ENCODE results near the gene RPP14.
"Not testable (repeated sequence)": the region's sequence is repeated elsewhere in the genome, so short reads cannot be mapped to it uniquely, and the experiment has no call there.

Gene RPP14

DNA sequence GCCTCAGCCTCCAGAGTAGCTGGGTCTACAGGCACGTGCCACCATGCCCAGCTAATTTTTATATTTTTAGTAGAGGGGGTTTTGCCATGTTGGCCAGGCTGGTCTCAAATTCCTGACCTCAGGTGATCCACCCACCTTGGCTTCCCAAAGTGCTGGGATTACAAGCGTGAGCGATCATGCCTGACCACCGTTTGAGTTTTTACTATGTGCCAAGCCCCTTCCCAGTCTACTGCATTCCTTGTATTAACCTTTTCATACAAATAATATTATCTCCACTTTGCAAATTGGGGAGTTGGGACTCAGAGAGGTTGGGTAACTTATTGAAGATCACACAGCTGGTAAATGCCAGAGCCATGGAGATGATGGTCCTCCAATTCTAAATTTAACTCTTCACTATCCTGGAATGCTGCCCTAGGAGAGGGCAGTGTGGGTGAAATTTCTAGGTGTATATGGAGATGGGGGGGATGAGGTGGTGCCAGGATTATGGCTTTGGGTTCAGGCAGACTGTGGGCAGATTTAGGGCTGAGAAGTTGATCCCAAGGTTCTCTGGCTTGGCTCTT is 25.6 kb downstream of the RPP14 start:
- no peak for DNase-seq (ENCODE audit: low read depth)

DNA sequence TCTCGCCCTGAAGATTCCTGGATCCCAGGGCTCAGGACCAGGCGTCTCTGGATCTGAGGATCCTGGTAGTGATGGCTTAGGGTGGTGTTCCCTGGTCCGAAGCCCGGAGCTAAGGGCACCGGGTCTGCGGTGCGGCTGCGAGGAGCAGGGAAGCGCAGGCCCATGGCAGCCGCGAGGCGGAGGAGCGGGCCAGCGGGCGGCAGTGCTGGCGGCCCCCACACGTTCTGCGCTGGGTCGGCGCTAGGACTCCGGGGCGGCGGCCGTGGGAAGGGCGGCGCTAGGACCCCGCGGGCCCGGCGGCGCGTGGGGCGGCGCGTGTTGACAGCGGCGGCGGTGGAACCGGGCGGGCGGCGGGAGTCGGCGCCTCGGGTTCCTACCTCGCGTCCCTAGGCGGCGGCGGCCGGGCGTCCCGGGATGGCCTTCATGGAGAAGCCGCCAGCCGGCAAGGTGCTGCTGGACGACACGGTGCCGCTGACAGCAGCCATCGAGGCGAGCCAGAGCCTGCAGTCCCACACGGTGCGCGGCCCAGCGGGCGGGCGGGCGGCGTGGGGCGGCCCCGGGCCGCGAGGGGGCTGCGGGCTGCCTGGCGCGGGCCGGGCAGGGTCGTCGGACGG is 26.6 kb downstream of the RPP14 start, which contains the start of gene PXK:
Gene PXK (plus strand): TSS at position 318 of the 614 bp plus-strand sequence. CDS start 97 bp downstream, at position 415.
- DNase-seq (ENCODE audit: low read depth) = peak; percentile 75

DNA sequence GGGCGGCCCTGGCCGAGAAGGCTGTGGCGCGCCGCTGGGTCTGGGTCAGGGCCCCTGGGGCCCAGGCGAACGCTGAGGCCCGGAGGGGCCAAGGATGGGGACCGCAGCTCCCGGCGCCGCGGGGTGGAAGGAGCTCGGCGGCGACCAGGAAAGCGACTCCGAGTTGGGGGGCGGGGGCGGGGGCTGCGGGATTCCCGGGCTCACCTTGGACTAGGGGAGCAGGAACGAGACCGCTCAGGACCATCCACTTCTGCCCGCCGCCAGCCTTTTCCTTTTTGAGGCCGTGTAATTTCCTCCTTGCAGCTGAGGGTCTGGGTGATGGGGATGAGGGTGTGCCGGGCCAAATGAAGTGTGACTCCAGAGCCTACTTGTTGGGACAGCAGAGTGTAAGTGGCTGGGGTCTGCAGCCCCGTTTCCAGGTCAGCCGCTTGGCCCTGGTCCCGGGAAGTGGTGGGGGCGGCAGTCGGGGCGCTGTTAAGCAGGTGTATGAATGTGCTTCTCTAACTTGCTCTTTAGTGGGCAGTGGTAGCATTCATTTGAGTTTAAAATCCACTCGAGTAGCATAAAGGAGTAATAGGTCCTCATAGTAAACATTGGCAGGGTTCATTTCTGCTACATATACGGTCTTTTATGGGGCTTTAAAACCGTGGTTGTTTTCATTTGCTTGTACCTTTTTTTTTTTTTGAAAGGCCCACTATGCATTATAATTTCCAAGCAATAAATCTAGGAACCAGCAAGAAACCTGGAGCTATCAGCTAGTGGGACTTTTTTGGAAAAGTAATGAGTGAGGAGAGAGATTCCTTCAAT is 27.4 kb downstream of the RPP14 start:
- DNase-seq (ENCODE audit: low read depth) = peak; percentile 13

DNA sequence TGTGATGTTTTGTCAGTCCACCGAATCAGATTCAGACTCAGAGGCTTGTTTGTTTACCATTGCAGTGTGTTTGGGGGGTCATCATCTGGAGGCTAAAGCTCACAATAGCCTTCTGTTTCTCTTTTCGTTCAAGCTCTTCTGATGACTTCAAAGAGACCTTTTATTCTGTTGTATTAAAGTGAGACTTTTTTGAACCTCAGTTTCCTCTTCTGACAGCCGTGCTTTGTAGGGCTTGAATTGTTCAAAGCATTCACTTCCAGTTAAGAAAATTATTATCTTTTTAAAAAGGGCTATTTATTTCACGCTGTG is 27.9 kb downstream of the RPP14 start:
- no peak for DNase-seq (ENCODE audit: low read depth)

DNA sequence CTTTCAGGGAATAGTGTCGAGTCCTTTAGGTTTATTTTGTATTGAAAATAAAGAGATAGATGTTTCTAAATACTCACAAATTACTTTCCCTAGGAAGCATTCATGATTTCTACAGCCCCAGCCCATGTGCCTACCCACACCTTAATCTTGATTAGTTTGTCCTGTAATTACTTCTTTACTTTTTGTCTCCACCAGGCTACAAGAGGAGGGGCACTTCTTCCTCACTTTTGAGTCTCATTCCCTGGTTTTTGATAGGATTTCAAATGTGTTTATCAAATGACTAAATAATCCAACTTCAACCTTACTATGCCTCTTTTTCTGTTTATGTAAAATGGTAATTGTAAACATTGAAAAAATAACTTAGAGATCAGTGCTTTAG is 28.4 kb downstream of the RPP14 start:
- no peak for DNase-seq (ENCODE audit: low read depth)

DNA sequence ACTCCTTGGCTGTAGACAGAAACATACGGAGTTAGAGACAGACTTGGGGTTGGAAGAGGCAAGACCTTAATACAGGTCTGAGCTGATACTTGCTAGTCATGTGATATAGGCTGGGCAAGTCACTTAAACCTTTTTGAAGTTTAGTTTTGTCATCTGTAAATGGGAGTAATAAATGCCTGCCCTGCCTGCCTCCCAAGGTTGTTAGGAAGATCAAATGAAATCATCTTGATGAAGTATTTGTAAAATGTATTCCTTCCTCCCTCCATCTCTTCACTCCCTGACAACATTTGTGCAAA is 29.6 kb downstream of the RPP14 start:
- no peak for DNase-seq (ENCODE audit: low read depth)

DNA sequence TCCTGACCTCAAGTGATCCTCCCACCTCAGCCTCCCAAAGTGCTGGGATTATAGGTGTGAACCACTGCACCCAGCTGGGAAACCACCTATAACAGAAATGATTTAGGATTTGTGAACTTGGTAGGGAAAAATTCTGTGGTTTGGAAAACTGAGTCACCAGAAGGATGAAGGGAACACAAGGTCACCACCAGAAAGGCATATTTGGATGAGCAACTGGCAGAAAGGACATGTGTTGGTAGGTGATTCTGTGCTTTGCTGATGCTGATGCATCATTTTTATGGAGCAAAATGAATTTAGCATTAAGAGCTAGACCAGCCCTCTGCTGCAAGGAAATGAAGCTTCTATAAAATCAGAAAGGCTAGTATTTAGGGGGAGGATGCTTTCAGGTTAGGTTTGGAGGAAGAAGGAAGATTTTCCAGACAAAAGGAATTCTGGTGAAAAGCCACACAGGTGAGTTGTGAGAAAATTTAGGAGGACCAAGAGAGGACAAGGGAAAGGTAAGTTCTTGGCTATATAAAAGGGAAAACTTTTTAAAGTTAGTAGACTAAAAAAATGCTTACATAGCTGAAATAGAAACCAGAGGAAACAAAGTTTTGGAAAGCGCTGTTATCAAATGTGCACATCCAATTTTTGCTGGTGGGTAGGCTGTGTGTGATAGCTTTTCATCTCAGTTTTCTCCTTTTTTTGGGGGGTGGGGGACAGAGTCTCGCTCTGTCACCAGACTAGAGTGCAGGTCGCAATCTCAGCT is 30.3 kb downstream of the RPP14 start:
- no peak for DNase-seq (ENCODE audit: low read depth)

DNA sequence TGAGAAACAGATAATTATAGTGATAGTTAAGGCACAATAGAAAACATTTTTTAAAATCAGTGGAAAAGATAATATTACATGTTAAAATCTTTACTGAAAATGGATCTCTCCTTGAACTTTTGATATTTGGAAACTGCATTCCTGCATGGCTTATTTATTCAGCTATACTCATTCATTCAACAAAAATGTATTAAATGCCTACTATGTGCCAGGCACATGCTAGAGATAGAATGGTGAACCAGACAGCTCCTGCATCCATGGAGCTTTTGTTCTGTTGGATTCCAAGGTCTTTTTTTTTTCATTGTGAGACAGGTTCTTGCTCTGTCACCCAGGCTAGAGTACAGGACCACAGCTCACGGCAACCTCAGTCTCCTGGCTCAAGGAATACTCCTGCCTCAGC is 31.1 kb downstream of the RPP14 start:
- no peak for DNase-seq (ENCODE audit: low read depth)

DNA sequence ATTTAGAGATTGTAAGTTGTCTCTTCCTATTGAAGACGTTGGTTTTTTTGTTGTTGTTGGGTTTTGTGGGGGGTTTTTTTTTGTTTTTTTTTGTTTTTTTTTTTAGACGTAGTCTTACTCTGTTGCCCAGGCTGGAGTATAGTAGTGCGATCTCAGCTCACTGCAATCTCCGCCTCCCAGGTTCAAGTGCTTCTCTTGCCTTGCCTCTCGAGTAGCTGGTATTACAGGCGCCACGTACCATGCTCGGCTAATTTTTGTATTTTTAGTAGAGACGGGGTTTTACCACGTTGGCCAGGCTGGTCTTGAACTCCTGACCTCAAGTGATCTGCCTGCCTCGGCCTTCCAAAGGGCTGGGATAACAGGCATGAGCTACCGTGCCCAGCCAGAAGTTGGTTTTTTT is 33.1 kb downstream of the RPP14 start:
- not testable (repeated sequence) for DNase-seq (ENCODE audit: low read depth)

DNA sequence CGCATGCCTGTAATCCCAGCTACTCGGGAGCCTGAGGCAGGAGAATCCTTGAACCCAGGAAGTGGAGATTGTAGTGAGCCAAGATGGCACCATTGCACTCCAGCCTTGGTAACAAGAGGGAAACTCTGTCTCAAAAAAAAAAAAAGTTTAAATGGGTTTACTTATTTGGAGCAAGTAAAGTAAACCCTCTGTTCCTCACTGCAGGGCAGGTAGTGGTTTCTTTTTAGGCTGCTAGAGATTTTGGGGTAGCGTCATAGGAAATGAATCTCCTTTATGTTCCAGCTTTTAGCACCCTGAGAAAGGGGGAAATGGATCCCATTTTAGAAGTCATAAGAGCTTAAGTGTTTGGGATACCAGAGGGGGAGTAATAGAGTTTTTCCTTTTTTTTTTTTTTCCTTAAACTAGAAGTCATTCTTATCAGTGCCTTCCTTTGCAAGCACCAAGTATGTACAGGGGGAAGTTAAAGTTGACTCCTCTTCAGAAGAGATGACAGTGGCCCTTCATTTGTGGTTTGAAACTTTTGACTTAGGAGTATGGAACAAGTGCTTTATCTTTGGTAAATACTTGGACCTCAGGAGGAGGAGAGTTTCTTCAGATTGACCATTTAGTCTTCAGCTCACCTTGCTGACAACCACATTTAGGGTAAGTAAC is 34.7 kb downstream of the RPP14 start:
- DNase-seq (ENCODE audit: low read depth) = no peak

DNA sequence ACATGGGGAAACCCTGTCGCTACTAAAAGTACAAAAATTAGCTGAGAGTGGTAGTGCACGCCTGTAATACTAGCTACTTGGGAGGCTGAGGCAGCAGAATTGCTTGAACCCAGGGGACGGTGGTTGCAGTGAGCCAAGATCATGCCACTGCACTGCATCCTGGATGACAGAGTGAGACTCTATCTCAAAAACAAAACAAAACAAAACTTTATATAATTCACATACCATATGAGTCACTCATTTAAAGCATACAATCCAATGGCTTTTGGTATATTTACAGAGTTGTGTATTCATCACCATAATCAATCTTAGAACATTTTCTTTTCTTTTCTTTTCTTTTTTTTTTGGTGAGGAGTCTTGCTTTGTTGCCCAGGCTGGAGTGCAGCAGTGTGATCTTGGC is 35.3 kb downstream of the RPP14 start:
- DNase-seq (ENCODE audit: low read depth) = no peak

DNA sequence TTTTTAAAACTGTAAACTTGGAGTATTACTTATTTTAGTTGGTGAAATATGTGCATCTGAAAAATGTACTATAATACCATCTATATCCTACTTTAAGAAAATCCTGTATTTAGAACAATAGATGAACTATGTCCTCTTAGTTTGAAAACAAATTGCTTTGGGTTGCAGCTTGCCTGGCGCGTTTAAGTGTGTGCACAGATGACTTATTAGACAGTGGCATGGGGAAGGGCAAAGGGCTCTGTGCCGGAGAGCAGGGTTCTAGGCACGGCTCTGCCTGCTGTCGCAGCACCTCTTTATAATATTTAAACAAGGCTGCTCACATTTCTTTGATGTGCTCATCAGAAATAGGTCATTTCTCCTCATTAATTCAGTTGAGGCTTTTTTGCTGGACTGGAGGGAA is 36.6 kb downstream of the RPP14 start:
- DNase-seq (ENCODE audit: low read depth) = no peak

DNA sequence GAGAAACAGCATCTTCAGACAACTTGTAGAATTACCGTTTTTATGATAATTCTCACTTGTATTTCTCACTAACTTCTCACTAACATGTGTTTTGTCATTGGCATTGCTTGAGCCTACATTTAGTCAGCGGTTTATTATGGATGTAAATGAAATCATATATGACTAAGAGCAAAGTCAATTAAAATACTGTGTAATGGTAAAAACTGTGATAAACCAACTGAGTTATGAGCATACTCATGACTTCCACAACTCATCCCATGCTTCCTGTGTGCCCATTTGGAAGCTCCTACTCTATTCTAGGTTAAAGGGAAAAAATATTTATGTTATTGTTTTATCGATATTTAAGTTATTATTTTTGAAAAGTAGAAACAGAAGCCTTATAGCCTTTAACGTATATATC is 39.4 kb downstream of the RPP14 start:
- DNase-seq (ENCODE audit: low read depth) = no peak

DNA sequence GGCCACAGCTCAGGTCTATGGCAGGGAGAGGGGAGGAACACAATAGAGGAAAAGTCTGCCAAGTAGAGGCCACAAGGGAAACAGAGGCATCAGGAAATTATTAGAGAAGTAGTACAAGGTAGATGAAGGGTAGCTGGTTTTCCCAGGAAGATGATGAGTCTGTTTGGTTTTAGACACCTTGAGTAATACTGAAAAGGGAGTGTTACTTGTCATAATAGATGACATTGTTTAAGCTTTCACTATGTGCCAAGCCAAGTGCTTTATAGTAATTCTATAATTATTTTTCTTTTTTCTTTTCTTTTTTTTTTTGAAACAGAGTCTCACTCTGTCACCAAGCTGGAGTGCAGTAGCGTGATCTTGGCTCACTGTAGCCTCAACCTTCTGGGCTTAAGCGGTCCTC is 40.3 kb downstream of the RPP14 start:
- no peak for DNase-seq (ENCODE audit: low read depth)

DNA sequence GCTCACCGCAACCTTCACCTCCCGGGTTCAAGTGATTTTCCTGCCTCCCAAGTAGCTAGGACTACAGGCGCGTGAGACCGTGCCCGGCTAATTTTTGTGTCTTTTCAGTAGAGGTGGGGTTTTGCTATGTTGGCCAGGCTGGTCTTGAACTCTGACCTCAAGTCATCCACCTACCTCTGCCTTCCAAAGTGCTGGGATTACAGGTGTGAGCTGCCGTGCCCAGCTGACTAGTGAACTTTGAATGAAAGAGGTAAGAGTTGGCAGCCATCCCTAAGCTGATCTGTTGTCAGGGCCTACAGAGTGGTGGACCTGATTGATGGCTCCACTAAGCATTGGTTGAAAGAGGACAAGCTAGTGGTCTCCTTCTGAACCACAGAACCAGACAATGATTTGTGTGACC is 41.9 kb downstream of the RPP14 start:
- DNase-seq (ENCODE audit: low read depth) = no peak

DNA sequence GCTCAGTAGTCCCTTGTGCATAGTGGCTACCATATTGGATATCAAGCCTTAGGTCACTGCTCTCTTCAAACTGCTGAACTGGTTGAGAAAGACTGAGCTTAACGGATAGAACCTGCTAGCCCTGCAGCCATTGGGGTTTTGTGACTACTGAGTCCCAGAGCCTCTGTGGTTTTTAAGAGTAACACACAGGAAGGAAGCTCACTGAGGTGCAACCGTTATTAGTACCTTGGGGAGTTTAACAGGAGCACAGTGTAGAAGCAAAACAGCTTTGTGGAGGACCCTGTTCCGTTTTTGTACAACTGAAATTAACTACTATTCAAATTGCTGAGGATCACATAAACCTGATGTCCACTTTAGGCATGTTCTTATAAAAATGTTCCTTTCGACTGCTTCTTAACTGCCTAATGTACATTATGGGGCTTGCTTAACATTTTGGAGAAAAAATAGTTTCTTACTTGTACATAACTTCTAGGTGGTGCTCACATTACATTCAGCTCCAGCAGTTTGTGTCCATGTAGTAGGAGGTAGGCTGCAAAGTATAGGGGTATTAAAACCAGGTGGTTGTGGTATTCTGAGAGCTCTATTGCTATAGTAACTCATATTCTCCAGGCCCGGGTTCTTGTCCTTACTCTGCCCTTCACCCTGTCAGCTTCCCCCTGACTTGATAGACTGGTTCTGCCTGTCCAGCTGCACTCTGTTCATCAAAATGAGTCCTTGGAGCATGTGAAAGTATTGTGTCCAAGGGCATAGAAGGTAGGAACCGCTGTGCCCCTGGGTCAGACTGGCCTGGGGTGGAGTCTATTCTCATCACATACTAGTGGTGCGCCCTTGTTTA is 44.0 kb downstream of the RPP14 start:
- no peak for DNase-seq (ENCODE audit: low read depth)

DNA sequence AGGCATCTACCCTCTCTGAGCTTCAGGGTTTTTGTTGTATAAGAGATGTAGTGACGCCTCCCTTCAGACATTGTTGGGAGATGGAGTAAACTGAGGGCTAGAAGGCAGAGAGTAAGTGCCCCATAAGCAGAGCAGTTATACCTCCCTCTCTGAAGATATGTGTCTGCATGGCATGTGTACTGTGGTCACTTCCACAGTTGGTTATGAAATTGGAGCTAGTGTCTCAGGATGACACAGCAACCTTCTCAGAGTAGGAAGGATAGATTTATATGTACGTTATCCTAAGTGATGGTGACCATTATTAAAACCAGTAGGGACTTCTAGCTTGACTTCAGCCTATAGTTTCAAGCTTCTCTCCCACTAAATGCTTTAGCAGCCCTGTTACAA is 44.6 kb downstream of the RPP14 start:
- DNase-seq (ENCODE audit: low read depth) = no peak

DNA sequence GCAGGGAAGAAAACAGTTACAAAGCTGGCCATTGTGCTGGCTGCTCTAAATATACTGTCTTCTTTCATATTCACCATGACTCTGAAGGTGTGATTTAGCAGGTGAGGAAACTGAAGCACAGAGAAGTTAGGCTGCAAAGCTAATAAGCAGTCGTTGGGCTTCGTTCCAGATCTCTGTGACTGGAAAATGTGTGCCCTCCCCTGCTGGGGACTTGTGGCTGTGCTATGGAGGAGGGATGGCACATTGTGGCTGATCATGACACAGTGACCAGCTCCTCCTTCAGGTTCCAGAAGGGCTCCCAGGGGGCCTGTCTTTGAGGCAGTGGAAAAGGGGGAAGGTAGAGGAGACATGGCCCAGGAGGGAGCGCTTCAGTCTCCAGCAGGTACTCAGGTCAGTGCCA is 45.9 kb downstream of the RPP14 start:
- DNase-seq (ENCODE audit: low read depth) = no peak

DNA sequence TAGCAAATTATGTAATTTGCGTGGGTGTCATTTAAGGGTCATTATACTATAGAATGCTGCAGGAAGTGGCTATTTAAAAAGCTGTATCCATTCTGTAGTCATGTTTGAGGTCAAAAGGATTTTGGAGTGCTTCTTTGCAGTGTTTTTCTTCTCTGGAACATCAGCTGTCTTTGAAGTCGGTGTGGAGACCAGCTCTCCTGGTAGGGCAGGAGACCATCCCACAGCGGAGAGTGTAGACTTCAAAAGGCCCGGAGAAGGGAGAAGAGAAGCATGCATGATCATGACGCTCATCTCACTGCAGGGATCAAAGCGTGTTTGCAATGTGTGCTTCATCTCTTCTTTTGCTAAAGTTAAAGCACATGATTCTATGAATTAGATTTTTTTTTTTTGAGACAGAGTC is 46.6 kb downstream of the RPP14 start:
- DNase-seq (ENCODE audit: low read depth) = no peak

DNA sequence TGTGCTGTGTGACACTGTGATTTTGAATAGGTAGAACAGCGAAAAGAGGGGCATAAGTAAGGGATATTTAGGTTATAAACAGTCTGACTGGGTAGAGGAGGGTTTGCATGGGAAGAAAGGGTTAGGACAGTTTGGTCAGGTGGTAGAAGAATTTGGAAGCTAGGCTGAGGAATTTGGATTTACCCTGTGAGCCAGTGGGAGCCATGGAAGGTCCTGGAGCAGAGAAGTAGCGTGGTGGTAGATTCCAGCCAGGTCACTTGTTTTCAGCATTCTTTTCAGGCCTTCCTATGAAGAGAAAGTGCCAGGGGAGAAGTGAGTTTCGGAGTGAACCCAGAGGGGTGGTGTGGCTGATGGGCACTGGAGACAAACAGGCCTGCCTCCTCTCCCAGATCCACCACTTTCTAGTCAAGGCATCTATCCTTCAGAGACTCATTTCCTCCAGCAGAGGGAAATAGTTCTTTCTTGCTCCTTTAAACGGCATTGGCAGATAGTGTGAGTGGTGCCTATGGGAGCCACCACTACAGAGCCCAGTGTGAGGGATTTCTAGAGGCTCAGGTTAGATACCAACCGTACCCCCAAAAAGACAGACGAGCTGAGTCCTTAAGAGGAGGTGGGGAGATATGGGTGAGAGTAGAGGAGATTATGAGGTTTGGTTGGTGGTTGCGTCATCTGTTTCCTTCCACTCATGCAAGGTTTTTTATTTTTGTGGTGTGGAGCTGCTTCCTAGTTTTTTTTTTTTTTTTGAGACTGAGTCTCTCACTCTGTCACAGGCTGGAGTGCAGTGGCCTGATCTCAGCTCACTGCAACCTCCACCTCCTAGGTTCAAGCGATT is 47.9 kb downstream of the RPP14 start:
- DNase-seq (ENCODE audit: low read depth) = no peak

DNA sequence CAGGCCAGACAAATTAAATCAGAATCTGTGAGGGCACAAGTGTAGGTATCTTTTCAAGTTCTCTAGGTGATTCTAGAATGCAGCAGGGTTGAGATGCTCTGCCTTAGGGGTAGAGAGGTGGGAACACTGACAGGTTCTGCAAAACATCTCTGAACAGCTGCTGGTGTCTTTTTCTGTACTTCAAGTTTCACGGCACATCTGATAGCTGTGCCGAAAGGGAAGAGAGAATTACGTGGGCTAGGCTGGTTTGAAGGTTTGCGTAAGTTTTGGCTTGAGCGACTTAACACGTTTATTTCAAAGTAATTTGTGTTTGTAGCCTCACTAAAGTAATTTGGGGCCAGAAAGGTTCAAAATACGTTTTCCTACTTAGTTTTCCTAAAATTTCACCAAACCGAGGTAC is 49.1 kb downstream of the RPP14 start:
- DNase-seq (ENCODE audit: low read depth) = no peak
